ENCODE results near the gene TNNC1. TPM values are rescaled to one million over a fixed set of nuclear protein-coding genes. Genes with fewer than 3 reads are reported as not detected.

Gene TNNC1
- total RNA-seq, 1 experiment from 2014 or later: 8.3 TPM

DNA sequence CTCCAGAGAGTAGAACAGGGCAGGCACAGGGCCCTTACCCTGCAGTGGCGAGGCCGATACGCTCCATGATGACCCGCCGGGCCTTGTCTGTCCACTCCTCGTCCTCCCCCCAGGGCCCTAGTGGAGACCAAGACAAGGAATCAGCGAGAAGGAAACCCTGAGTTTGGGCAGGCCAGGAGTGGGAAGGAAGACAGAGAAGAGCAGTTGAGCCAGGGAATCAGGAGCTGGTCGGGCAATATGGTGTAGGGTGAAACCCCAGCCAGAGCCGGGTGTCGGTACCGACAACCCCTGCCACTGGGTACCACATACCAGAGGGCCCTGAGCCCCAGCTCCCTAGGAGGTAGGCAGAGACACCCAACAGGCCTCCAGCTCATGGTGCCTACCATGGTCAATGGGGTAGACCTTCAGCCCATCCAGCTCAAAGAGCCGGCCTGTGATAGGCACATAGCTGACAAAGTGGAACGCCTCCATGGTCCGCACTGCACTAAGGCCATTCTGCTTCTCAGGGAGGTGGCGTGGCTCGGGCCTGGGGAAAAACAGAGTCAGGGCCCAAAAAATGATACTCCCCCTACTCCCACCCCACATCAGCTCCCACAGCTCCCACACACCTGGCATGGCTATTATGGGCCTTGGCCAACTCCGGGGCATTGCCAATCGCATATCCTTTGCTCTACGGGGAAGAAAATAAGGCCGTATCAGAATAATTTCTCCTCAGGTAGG lies 46.9 kb downstream of the TNNC1 start:
- Histone ChIP-seq H3K4me3 (no peak overlapping the region), H3K4me2 (no peak overlapping the region), H3F3A (ENCODE audit: insufficient read depth, low read depth) (peaks cover 5% of the 10 kb centered on the region; the same call in 1 of the 2 replicates), H3K9me2 (ENCODE audit: insufficient read depth) (no peaks in the 10 kb centered on the region), H3K79me2 (ENCODE audit: low read depth) (peaks cover 28% of the 10 kb centered on the region), H2AFZ (no peak overlapping the region), H3K27me3 (ENCODE audit: insufficient read depth, low read depth) (no peaks in the 10 kb centered on the region), H3K27ac (no peak overlapping the region), H4K20me1 (ENCODE audit: insufficient read depth) (no peaks in the 10 kb centered on the region), H3K9me3 (ENCODE audit: insufficient read depth, low read depth) (no peaks in the 10 kb centered on the region), H3K36me3 (ENCODE audit: low read depth) (peaks cover 3% of the 10 kb centered on the region; the same call in 1 of the 2 replicates), H3K4me1 (replicated peaks; ENCODE audit: insufficient read depth) (peaks cover 8% of the 10 kb centered on the region)
- ChIA-PET CTCF (no interaction called here), POLR2A (ENCODE audit: unreplicated experiment) (no interaction called here)
- no peak for DNase-seq
- no peak for TF ChIP-seq CTCF (conservative IDR thresholded peaks at IDR 0.05)
- intact Hi-C loops (cut with micrococcal nuclease; ENCODE audit: unreplicated experiment): no loop called here
- BruUV-seq (replicated peaks): no TSS peak

GRCh38 chr3:52406231-52406661 lies 47.6 kb downstream of the TNNC1 start:
- H3K36me3 ChIP-seq (ENCODE audit: low read depth): peaks cover 3% of the 10 kb centered on the region; the same call in 1 of the 2 replicates
- H3K27ac ChIP-seq: no peak overlapping the region
- H3K9me2 ChIP-seq (ENCODE audit: insufficient read depth): no peaks in the 10 kb centered on the region
- POLR2A ChIA-PET (ENCODE audit: unreplicated experiment): no interaction called here
- no peak overlapping the region for H2AFZ ChIP-seq
- intact Hi-C loops (cut with micrococcal nuclease; ENCODE audit: unreplicated experiment): no loop called here
- H4K20me1 ChIP-seq (ENCODE audit: insufficient read depth): no peaks in the 10 kb centered on the region
- CTCF ChIA-PET: no interaction called here
- peaks cover 21% of the 10 kb centered on the region for H3K79me2 ChIP-seq (ENCODE audit: low read depth)
- peaks cover 2% of the 10 kb centered on the region; the same call in 1 of the 2 replicates for H3F3A ChIP-seq (ENCODE audit: insufficient read depth, low read depth)
- no peak for DNase-seq
- BruUV-seq (replicated peaks): no TSS peak
- no peaks in the 10 kb centered on the region for H3K27me3 ChIP-seq (ENCODE audit: insufficient read depth, low read depth)
- TF ChIP-seq EZH2 (IDR thresholded peaks at IDR 0.05; ENCODE audit: low read depth) (no peak), CTCF (conservative IDR thresholded peaks at IDR 0.05) (no peak)
- no peaks in the 10 kb centered on the region for H3K9me3 ChIP-seq (ENCODE audit: insufficient read depth, low read depth)
- H3K4me1 ChIP-seq (replicated peaks; ENCODE audit: insufficient read depth): peaks cover 1% of the 10 kb centered on the region
- H3K4me2 ChIP-seq: no peak overlapping the region
- H3K4me3 ChIP-seq: no peak overlapping the region

DNA sequence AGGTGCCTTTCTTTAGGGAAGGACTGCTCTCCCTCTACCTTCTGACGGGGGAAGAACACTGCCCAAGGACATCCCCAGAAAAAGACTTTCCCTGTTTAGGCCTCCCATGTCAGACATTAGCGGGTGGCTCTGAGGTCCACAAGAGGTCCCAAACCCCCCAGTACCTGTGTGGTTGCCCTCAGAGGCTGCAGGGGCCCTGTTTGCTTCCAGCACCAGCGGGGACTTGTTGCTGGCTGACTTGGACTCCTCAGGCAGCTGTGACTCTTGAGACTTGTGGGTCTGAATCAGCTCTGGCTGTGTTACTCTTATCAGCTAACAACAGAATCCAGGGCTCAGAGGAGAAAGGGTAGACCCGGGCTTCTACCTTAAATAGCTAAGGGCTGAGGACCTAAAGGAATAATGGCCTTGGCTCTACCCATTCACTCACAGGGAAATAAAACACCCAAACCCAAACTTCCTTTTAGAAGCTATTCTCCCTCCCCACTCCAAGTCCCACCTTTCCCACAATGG lies 48.2 kb downstream of the TNNC1 start:
- ChIA-PET POLR2A (ENCODE audit: unreplicated experiment) (no interaction called here), CTCF (interaction anchor here (0.6 kb wide), 1 partner anchor 742 kb away, joined by 15 read pairs; no protein-coding TSS in a partner anchor)
- H3K4me3 ChIP-seq: no peak overlapping the region
- H2AFZ ChIP-seq: no peak overlapping the region
- H3K4me1 ChIP-seq (replicated peaks; ENCODE audit: insufficient read depth): no peaks in the 10 kb centered on the region
- no peaks in the 10 kb centered on the region for H3K27me3 ChIP-seq (ENCODE audit: insufficient read depth, low read depth)
- H4K20me1 ChIP-seq (ENCODE audit: insufficient read depth): no peaks in the 10 kb centered on the region
- H3K79me2 ChIP-seq (ENCODE audit: low read depth): peaks cover 21% of the 10 kb centered on the region
- BruUV-seq (replicated peaks): no TSS peak
- no peak overlapping the region for H3K4me2 ChIP-seq
- H3K27ac ChIP-seq: no peak overlapping the region
- H3F3A ChIP-seq (ENCODE audit: insufficient read depth, low read depth): no peaks in the 10 kb centered on the region
- H3K9me3 ChIP-seq (ENCODE audit: insufficient read depth, low read depth): no peaks in the 10 kb centered on the region
- H3K36me3 ChIP-seq (ENCODE audit: low read depth): peaks cover 3% of the 10 kb centered on the region; the same call in 1 of the 2 replicates
- TF ChIP-seq EZH2 (IDR thresholded peaks at IDR 0.05; ENCODE audit: low read depth): no peak
- TF ChIP-seq CTCF (conservative IDR thresholded peaks at IDR 0.05): no peak
- no peak for DNase-seq
- H3K9me2 ChIP-seq (ENCODE audit: insufficient read depth): no peaks in the 10 kb centered on the region
- intact Hi-C loops (cut with micrococcal nuclease; ENCODE audit: unreplicated experiment): no loop called here

All from PC-9 (cell line).